GM18873 (cell line): ENCODE data around the gene REXO4.
A peak's percentile ranks its signal among the peaks of the same experiment; 100 is the strongest.

ENCODE experiments used
- ATAC-seq: cut with Tn5 transposase; IDR thresholded peaks from one replicate; pipeline ENCODE4 v1.9.1; 2021; ENCODE audit warnings: mild to moderate bottlenecking, moderate library complexity, moderate number of reproducible peaks; ENCODE audit not compliant: unreplicated experiment, low FRiP score

The REXO4 gene

GRCh38 chr9:133417541-133418461 lies at the start of gene REXO4:
Gene REXO4, minus strand, starts transcription at chr9:133418010. Its CDS starts 166 bp downstream, at chr9:133417844.
- ATAC-seq = peak; percentile 49

GRCh38 chr9:133467101-133467500 lies 49.3 kb upstream of the REXO4 start:
- no peak for ATAC-seq

GRCh38 chr9:133465984-133466383 lies 48.2 kb upstream of the REXO4 start:
- no peak for ATAC-seq

GRCh38 chr9:133464638-133465037 lies 46.8 kb upstream of the REXO4 start:
- ATAC-seq = no peak

- ATAC-seq = no peak
These were observed 46.2 kb upstream of the REXO4 start for GRCh38 chr9:133463864-133464615.

GRCh38 chr9:133463234-133463863 lies 45.5 kb upstream of the REXO4 start:
- no peak for ATAC-seq

- ATAC-seq = no peak
These were observed 44.2 kb upstream of the REXO4 start for GRCh38 chr9:133461975-133462374.

- peak; percentile 20 for ATAC-seq
These were observed 42.8 kb upstream of the REXO4 start for GRCh38 chr9:133460405-133461175.

GRCh38 chr9:133459476-133460404 lies 41.9 kb upstream of the REXO4 start, which contains the start of gene CACFD1:
Gene CACFD1, plus strand, starts transcription at chr9:133459978. Its CDS starts 89 bp downstream, at chr9:133460067.
- peak; percentile 61 for ATAC-seq

- no peak for ATAC-seq
These were observed 41.0 kb upstream of the REXO4 start for GRCh38 chr9:133458643-133459312.

GRCh38 chr9:133457748-133458147 lies 39.9 kb upstream of the REXO4 start:
- no peak for ATAC-seq

- ATAC-seq = no peak
These were observed 39.4 kb upstream of the REXO4 start for GRCh38 chr9:133457233-133457632.

GRCh38 chr9:133456409-133456808 lies 38.6 kb upstream of the REXO4 start:
- no peak for ATAC-seq

- ATAC-seq = no peak
These were observed 38.1 kb upstream of the REXO4 start for GRCh38 chr9:133455936-133456335.

GRCh38 chr9:133454943-133455673 lies 37.3 kb upstream of the REXO4 start:
- no peak for ATAC-seq

GRCh38 chr9:133454325-133454724 lies 36.5 kb upstream of the REXO4 start:
- ATAC-seq = no peak

- no peak for ATAC-seq
These were observed 35.8 kb upstream of the REXO4 start for GRCh38 chr9:133453651-133454050.

- no peak for ATAC-seq
These were observed 34.8 kb upstream of the REXO4 start for GRCh38 chr9:133452562-133452961.
